K562 (cell line): Measurements from ENCODE around the gene CAPZA1. TPM values are rescaled to one million over a fixed set of nuclear protein-coding genes. Genes with fewer than 3 reads are reported as not detected.

Source experiments
- ARNT ChIP-seq, 2 experiments: fragments of 450-650 bp; IDR thresholded peaks; 2 replicates each; pipeline ENCODE4 v1.6.1; 2016; ENCODE audit warnings: mild to moderate bottlenecking in 1 of 2
- ASH1L ChIP-seq: fragments of 450-650 bp; IDR thresholded peaks from 2 replicates; pipeline ENCODE4 v1.6.1; 2018; ENCODE audit warnings: borderline replicate concordance, mild to moderate bottlenecking, low read depth; ENCODE audit not compliant: partially characterized antibody
- FOXJ3 ChIP-seq: sonication (generic); formaldehyde crosslinking; IDR thresholded peaks from 2 replicates; pipeline ENCODE4 v1.4.0; 2020; ENCODE audit warnings: mild to moderate bottlenecking, missing genetic modification reagents
- MITF ChIP-seq: IDR thresholded peaks from 2 replicates; pipeline ENCODE4 v1.6.1; 2014; ENCODE audit warnings: antibody characterized with exemption
- RCOR1 ChIP-seq, 2 experiments: IDR thresholded peaks; 2 replicates each; pipeline ENCODE4 v1.6.1; 2012; ENCODE audit warnings: low read depth in 2 of 2, low read length in 2 of 2, borderline replicate concordance in 1 of 2, improper control_type of control experiment in 1 of 2
- RREB1 ChIP-seq: fragments of 250-450 bp; sonication (Bioruptor Pico); IDR thresholded peaks from 2 replicates; pipeline ENCODE4 v1.4.0; 2020
- TOE1 ChIP-seq, 2 experiments: fragments of 450-650 bp in 1 of 2; sonication (generic) in 1 of 2; formaldehyde crosslinking in 1 of 2; IDR thresholded peaks; 2 replicates each; pipeline versions ENCODE4 v1.7.1 to v1.8.0; 2016 to 2022; ENCODE audit warnings: borderline replicate concordance in 2 of 2, mild to moderate bottlenecking in 2 of 2, antibody characterized with exemption in 1 of 2, inconsistent platforms in 1 of 2, low read depth in 1 of 2, missing genetic modification reagents in 1 of 2, moderate library complexity in 1 of 2
- polyA plus RNA-seq, 8 experiments: library from polyadenylated mRNA; depleted of rRNA in 4 of 8; stranded (reverse) in 5 of 8; unstranded in 3 of 8; fragments of >200 nt; fragmentation: Nextera tagmentation in 2 of 8; fragmentation: Illumina TruSeq in 1 of 8; extraction: Ambion mirVana in 2 of 8; extraction: Trizol in 1 of 8; gene quantifications; 2 replicates each; pipeline versions ENCODE4 v1.2.1 to v1.2.3, GENCODE V29; 2011 to 2014; ENCODE audit warnings: inconsistent platforms in 1 of 8, missing spikeins in 1 of 8
- total RNA-seq, 7 experiments: library from RNA; depleted of rRNA in 6 of 7; stranded (reverse); fragments of >200 nt in 6 of 7; fragmentation: Illumina TruSeq in 2 of 7; extraction: Trizol in 2 of 7; gene quantifications; 2 replicates each; pipeline versions ENCODE4 v1.2.1 to v1.2.3, GENCODE V29; 2011 to 2021; ENCODE audit warnings: low replicate concordance in 1 of 7
- TF ChIP-seq, protein P1 (sequence below): fragments of 200-800 bp; sonication (Bioruptor generic); IDR thresholded peaks from 2 replicates; pipeline ENCODE4 v1.6.1; 2016; ENCODE audit warnings: missing genetic modification characterization, missing compliant biosample characterization
- TF ChIP-seq, protein P2 (sequence below), 2 experiments: fragments of 250-450 bp in 1 of 2; fragments of 450-650 bp in 1 of 2; sonication (Bioruptor Pico) in 1 of 2; IDR thresholded peaks; 2 replicates each; pipeline versions ENCODE4 v1.6.1 to v1.8.0; 2016 to 2021; ENCODE audit warnings: mild to moderate bottlenecking in 2 of 2, moderate library complexity in 2 of 2, missing compliant biosample characterization in 1 of 2, missing genetic modification characterization in 1 of 2

CAPZA1 gene
- total and polyA plus RNA-seq, 9 of the 15 experiments (the other 6 are each of a cell fraction or from before 2014, with no cell fraction given): 237 to 1,020 (median 306) TPM

DNA sequence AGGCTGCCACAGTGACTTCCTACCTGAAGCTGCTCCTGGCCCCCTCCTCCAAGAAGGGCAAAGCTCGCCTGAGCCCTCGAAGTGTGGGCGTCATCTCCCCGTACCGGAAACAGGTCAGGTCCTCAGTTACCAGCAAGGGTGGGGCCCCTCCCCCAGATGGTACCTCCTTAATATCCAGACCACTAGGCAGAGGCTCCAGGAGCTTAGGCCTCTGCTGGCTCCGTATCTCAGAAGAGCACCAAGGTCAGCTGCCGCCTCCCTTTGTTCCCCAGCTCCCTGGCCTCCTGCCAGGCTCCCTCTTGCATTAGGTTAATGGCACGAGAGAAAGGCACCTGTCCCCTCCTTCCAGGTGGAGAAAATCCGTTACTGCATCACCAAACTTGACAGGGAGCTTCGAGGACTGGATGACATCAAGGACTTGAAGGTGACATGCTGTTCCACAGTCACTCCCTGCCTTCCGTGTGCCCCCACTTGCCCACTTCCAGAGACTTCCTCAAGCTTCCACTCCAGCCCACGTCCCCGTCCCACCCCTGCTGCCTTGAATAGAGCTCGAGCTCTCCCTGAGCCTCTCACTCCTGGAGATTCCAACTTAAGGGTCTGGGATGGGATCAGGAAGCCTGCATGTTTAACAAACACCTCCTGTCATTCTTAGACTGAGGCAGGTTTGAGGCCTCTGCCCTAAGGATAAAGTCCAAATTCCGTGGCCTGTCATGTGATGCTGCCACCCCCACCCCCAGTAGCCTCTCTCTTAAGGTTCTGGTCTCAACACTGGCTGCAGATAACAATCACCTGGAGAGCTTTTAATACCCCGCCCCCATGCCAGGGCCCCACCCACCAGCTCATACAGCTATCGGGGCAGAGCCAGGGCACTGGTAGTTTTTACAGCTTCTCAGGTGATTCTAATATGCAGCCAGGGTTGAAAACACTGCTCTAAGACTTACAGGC lies 79.0 kb downstream of the CAPZA1 start (continued):
- TF ChIP-seq ASH1L: no peak
- TF ChIP-seq, protein P1, sequence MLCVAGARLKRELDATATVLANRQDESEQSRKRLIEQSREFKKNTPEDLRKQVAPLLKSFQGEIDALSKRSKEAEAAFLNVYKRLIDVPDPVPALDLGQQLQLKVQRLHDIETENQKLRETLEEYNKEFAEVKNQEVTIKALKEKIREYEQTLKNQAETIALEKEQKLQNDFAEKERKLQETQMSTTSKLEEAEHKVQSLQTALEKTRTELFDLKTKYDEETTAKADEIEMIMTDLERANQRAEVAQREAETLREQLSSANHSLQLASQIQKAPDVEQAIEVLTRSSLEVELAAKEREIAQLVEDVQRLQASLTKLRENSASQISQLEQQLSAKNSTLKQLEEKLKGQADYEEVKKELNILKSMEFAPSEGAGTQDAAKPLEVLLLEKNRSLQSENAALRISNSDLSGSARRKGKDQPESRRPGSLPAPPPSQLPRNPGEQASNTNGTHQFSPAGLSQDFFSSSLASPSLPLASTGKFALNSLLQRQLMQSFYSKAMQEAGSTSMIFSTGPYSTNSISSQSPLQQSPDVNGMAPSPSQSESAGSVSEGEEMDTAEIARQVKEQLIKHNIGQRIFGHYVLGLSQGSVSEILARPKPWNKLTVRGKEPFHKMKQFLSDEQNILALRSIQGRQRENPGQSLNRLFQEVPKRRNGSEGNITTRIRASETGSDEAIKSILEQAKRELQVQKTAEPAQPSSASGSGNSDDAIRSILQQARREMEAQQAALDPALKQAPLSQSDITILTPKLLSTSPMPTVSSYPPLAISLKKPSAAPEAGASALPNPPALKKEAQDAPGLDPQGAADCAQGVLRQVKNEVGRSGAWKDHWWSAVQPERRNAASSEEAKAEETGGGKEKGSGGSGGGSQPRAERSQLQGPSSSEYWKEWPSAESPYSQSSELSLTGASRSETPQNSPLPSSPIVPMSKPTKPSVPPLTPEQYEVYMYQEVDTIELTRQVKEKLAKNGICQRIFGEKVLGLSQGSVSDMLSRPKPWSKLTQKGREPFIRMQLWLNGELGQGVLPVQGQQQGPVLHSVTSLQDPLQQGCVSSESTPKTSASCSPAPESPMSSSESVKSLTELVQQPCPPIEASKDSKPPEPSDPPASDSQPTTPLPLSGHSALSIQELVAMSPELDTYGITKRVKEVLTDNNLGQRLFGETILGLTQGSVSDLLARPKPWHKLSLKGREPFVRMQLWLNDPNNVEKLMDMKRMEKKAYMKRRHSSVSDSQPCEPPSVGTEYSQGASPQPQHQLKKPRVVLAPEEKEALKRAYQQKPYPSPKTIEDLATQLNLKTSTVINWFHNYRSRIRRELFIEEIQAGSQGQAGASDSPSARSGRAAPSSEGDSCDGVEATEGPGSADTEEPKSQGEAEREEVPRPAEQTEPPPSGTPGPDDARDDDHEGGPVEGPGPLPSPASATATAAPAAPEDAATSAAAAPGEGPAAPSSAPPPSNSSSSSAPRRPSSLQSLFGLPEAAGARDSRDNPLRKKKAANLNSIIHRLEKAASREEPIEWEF (CRISPR knock-in tag): 0 out of 2 replicates have a peak, but pooled peaks have one; percentile 10
- no peak for TF ChIP-seq ARNT (IDR thresholded peaks at IDR 0.05)
- peak in 1 of 2 experiments; percentile 40; a peak in 1 of 4 replicates for TF ChIP-seq RCOR1 (IDR thresholded peaks at IDR 0.05; ENCODE audit: borderline replicate concordance in 1 of 2, low read depth in 2 of 2, low read length in 2 of 2)
- 0 out of 2 replicates have a peak, but pooled peaks have one; percentile 46 for TF ChIP-seq MITF
- peak; percentile 78; the same call in 1 of the 2 replicates for TF ChIP-seq TOE1 (IDR thresholded peaks at IDR 0.05; ENCODE audit: borderline replicate concordance)
- no peak for TF ChIP-seq TOE1 (CRISPR knock-in tag; IDR thresholded peaks at IDR 0.05; ENCODE audit: borderline replicate concordance, low read depth)
- no peak for TF ChIP-seq FOXJ3 (CRISPR knock-in tag)
- 0 out of 2 replicates have a peak, but pooled peaks have one; percentile 20 for TF ChIP-seq RREB1 (CRISPR knock-in tag)
- TF ChIP-seq, protein P2, sequence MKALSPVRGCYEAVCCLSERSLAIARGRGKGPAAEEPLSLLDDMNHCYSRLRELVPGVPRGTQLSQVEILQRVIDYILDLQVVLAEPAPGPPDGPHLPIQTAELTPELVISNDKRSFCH (CRISPR knock-in tag; IDR thresholded peaks at IDR 0.05): no peak
- TF ChIP-seq, protein P2 (tag; IDR thresholded peaks at IDR 0.05): 0 out of 2 replicates have a peak, but pooled peaks have one; percentile 53
